NCI-H1092 treated with DMSO at 0.1 percent for 48 hours (cell line): Measurements from ENCODE around the gene ITGB3.
"Not testable (repeated sequence)": the region's sequence is repeated elsewhere in the genome, so short reads cannot be mapped to it uniquely, and the experiment has no call there.

Experiments used
- DNase-seq: peaks from one replicate; lab custom pipeline; 2025; lab: John Stamatoyannopoulos, UW

The ITGB3 gene

GRCh38 chr17:47244697-47245096, 8.9 kb upstream of the ITGB3 start:
- no peak for DNase-seq

GRCh38 chr17:47246120-47246519, 7.5 kb upstream of the ITGB3 start:
- no peak for DNase-seq

GRCh38 chr17:47250855-47251254, 2.8 kb upstream of the ITGB3 start:
- DNase-seq, result no peak

- no peak for DNase-seq
Measured at GRCh38 chr17:47251421-47251940, 2.1 kb upstream of the ITGB3 start.

- no peak for DNase-seq
Measured at GRCh38 chr17:47252209-47252608, 1.4 kb upstream of the ITGB3 start.

- no peak for DNase-seq
Measured at GRCh38 chr17:47252766-47253512, 688 bp upstream of the ITGB3 start.

GRCh38 chr17:47254403-47254943, 846 bp downstream of the ITGB3 start:
- DNase-seq, result no peak

- DNase-seq, result no peak
Measured at GRCh38 chr17:47257651-47258339, 4.2 kb downstream of the ITGB3 start.

- no peak for DNase-seq
Measured at GRCh38 chr17:47262586-47262985, 9.0 kb downstream of the ITGB3 start.

- no peak for DNase-seq
Measured at GRCh38 chr17:47264166-47264565, 10.5 kb downstream of the ITGB3 start.

- DNase-seq, result no peak
Measured at GRCh38 chr17:47265983-47266541, 12.4 kb downstream of the ITGB3 start.

- no peak for DNase-seq
Measured at GRCh38 chr17:47266782-47267181, 13.2 kb downstream of the ITGB3 start.

- no peak for DNase-seq
Measured at GRCh38 chr17:47267354-47267828, 13.8 kb downstream of the ITGB3 start.

- DNase-seq, result not testable (repeated sequence)
Measured at GRCh38 chr17:47268964-47269363, 15.3 kb downstream of the ITGB3 start.

GRCh38 chr17:47269561-47270280, 16.1 kb downstream of the ITGB3 start:
- DNase-seq, result not testable (repeated sequence)

GRCh38 chr17:47270946-47271705, 17.5 kb downstream of the ITGB3 start:
- DNase-seq, result no peak

- DNase-seq, result no peak
Measured at GRCh38 chr17:47272491-47272890, 18.9 kb downstream of the ITGB3 start.

GRCh38 chr17:47273245-47273644, 19.6 kb downstream of the ITGB3 start:
- DNase-seq, result no peak

- no peak for DNase-seq
Measured at GRCh38 chr17:47274319-47275069, 20.9 kb downstream of the ITGB3 start.

- DNase-seq, result no peak
Measured at GRCh38 chr17:47275245-47275984, 21.8 kb downstream of the ITGB3 start.
